ENCODE results near the gene EIF3I. TPM values are rescaled to one million over a fixed set of nuclear protein-coding genes. Genes with fewer than 3 reads are reported as not detected.
A peak's percentile ranks its signal among the peaks of the same experiment; 100 is the strongest.

Gene EIF3I
- total and polyA plus RNA-seq, 2 of the 13 experiments (the other 11 are each of a cell fraction or from before 2014, with no cell fraction given), result 210 to 223 TPM

GRCh38 chr1:32205401-32206370 lies 16.5 kb upstream of the EIF3I start, which contains the start of gene IQCC (continued):
- TF ChIP-seq ZHX1 (CRISPR knock-in tag; IDR thresholded peaks at IDR 0.05; ENCODE audit: low read depth) (no peak), ZBTB43 (CRISPR knock-in tag; conservative IDR thresholded peaks at IDR 0.05) (no peak), HOMEZ (CRISPR knock-in tag; IDR thresholded peaks at IDR 0.05; ENCODE audit: low read depth) (no peak), ZSCAN21 (CRISPR knock-in tag; IDR thresholded peaks at IDR 0.05; ENCODE audit: borderline replicate concordance) (no peak; the same call in 1 of the 2 replicates), TCF12 (IDR thresholded peaks at IDR 0.05) (no peak), TCF12 (CRISPR knock-in tag; IDR thresholded peaks at IDR 0.05) (no peak), USF2 (IDR thresholded peaks at IDR 0.05; ENCODE audit: low read depth, low read length) (no peak), USF2 (CRISPR knock-in tag; IDR thresholded peaks at IDR 0.05; ENCODE audit: borderline replicate concordance) (no peak), DDIT3 (CRISPR knock-in tag; IDR thresholded peaks at IDR 0.05) (no peak), HDAC2 (CRISPR knock-in tag; IDR thresholded peaks at IDR 0.05) (no peak), ETV5 (CRISPR knock-in tag; IDR thresholded peaks at IDR 0.05; ENCODE audit: borderline replicate concordance) (no peak), SP1 (IDR thresholded peaks at IDR 0.05) (no peak), SP1 (CRISPR knock-in tag; IDR thresholded peaks at IDR 0.05) (peak; percentile 42; the same call in 1 of the 2 replicates), SP5 (CRISPR knock-in tag; IDR thresholded peaks at IDR 0.05; ENCODE audit: borderline replicate concordance, low read depth) (no peak; the same call in 1 of the 2 replicates), MEIS2 (CRISPR knock-in tag; IDR thresholded peaks at IDR 0.05) (no peak), KMT2B (CRISPR knock-in tag; IDR thresholded peaks at IDR 0.05) (no peak), ZNF232 (CRISPR knock-in tag; IDR thresholded peaks at IDR 0.05; ENCODE audit: borderline replicate concordance) (no peak), ZFYVE20 (CRISPR knock-in tag; IDR thresholded peaks at IDR 0.05; ENCODE audit: borderline replicate concordance, low read depth) (no peak), E2F1 (CRISPR knock-in tag; IDR thresholded peaks at IDR 0.05) (peak; percentile 78; the same call in 1 of the 2 replicates), ZNF598 (CRISPR knock-in tag; IDR thresholded peaks at IDR 0.05; ENCODE audit: borderline replicate concordance) (no peak)

All from HepG2 (cell line).